Stimulated activated naive CD4-positive, alpha-beta T cell treated with Interleukin-2 at 50 U/mL for 16 hours (primary cell): Measurements from ENCODE around the gene ACACA.
A peak's percentile ranks its signal among the peaks of the same experiment; 100 is the strongest.

ENCODE experiments used
- DNase-seq: peaks from one replicate; lab custom pipeline; 2025; lab: John Stamatoyannopoulos, UW

The ACACA gene

DNA sequence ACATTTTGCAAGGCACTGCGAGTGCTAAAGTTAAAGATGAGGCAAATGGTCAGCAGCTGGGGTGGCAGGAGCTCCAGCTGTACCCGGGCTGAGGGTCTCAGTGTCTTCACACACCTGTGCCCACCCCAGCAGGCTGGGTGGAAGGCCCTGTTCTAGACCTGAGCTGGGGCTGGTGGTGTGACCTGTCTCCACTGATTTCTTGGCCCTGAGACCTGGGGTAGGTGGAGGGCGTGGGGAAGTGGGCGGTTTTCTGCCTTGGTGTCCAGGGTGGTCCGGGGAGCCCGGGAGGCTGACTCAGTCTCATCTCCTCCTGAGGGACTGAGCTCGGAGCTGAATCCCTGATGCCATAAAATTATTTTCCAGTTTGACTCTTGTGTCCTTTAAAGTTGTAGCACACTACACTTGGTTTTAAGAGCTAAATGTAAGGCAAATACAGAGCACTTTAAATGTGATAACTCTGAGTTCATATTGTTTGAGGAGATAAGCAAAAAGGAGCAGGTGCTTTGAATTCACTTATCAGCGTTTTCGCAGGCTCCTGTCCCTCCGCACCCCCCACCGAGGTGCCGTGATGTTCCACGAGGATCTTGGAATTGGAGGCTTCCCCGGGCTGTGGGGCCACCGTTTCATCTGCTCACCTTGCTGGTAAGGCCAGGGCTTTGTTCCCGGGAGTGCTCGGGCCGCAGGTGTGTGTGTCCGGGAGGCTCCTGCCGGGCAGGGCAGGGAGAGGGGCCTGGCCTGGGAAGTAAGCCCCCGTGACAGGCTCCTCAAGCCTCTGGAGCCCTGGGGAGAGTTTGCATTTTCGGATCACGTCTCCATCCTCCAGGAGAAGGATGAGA lies 340.9 kb downstream of the ACACA start:
- DNase-seq = no peak

- no peak for DNase-seq
Measured at GRCh38 chr17:37064956-37065355, 341.7 kb downstream of the ACACA start.

- DNase-seq = no peak
Measured at GRCh38 chr17:37064206-37064605, 342.4 kb downstream of the ACACA start.

DNA sequence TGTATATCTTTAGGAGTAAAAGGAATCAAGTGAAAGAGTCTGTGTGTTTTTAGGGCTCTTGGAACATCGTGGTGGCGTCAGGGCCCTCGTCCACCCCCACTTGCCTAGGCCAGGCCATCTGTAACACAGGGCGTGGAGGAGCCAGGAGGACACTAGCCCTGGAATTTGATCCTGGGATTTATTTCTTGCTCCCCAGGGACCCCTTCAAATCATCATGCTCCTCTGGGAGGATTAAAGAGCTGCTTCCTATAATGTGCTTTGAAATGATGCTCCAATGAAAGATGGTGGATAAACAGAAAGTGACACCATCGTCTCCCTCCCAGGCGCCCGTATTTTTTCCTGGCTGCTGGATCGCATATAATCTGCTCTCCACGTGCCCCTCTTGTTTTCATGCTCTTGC lies 344.6 kb downstream of the ACACA start:
- no peak for DNase-seq

DNA sequence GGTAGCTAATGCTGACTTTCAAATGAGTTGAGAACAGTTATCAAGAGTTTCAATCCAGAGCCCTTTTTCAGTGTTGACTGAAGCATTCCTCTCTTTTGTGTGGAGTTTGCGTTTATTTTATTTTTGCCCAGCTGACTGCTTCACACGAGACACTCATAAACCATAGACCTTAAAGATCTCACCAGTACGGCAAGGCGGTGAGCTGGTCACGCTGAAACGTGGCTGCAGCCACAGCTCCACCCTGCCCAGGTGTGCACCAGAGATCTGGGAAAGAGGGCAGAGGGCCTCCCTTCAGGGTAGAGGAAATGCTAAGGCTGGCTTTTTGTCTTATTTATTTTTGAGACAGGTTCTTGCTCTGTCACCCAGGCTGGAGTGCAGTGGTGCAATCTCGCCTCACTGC lies 345.7 kb downstream of the ACACA start:
- DNase-seq = no peak

- no peak for DNase-seq
Measured at GRCh38 chr17:37060094-37060493, 346.5 kb downstream of the ACACA start.

GRCh38 chr17:37059493-37059892 lies 347.1 kb downstream of the ACACA start:
- no peak for DNase-seq

DNA sequence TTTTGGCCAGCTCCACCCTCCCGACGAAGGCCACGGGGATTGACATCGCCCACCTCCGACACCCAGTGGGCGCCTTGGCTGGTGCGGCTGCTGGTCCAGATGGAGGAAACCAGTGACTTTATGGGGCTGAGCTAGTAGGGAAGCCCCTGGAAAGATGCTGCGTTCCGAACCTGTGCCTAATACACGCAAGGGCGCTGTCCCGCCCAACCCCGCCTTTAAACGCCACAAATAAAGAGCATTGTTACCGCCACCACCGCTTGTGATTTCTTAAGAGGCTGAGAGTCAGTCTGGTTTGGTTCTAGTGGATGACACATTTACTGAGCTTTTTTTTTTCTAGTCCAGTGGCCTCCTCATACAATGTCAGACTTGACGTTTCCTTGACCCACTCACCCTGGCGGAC lies 350.0 kb downstream of the ACACA start:
- DNase-seq = no peak

DNA sequence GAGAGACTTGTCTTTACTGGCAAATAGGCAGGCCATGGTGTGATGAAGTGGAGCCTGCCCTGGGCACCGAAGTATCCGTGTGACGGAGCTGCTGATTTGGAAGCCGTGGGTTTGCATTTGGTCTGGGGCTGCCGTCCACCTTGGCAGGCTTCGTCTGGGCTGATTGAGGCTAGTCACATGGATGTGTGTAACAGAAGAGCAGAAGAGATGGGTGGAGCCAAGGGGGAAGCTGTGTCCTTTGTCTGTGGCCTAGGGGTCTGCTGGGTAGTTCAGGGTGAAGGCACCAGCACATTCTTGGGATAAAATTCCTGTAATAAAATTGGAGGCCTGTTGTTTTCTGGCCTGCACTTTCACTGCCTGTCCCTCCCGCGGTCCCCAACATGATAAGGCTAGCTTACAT lies 351.7 kb downstream of the ACACA start:
- DNase-seq = no peak

DNA sequence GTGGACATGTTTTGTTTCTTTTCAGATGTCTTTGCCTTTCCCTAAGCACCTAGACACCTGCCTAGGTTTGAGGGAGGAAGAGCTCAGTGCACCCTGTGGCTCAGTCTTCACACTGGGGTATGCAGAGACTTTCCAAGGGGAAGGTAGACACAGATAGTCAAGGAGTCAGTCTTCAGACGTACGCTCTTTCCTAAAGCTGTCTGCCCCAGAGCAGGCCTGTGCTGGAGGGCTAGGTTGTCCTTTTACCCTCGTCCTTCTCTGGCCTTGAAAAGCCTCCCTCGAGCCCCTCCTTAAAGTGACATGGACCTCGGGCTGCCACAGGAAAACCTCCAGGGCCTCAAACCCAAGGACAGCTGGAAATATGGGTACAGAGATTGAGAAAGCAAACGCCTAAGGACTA lies 354.2 kb downstream of the ACACA start:
- no peak for DNase-seq

- DNase-seq = no peak
Measured at GRCh38 chr17:37051833-37052232, 354.8 kb downstream of the ACACA start.

DNA sequence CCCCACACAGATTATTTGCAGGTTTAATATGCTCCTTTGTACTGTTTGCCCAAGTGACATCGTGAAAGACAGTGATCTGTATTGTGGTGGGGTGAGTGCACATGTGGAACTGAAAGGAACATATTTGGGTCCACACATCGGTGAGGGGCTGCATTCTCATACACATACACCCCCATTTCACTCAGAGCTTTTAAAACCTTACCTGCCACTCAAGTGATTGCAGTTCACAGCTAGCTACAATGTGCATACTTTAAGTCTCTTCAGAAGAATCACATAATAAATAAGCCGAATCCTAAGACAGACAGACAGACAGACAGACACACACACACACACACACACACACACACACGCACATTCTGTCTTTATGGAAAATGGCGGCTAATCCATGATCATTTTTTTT lies 355.3 kb downstream of the ACACA start:
- DNase-seq = no peak

GRCh38 chr17:37050920-37051319 lies 355.7 kb downstream of the ACACA start:
- no peak for DNase-seq

DNA sequence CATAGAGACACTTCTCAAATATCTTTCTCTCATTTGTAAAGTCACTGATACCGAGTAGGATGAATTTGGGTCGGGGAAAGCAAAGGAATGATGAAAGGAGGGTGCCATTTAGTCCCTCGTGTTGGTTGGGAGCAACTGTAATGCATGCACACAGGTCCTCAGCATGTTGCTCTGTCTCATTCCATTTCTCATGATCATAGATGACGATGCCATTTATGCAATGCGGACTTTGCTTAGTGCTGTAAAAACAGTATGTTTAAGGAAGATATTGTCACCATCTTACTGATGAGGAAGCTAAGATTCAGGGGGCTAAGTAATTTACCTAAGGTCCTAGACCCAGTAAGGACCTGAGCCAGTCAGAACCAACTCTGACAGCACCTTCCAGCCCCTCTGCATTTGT lies 357.8 kb downstream of the ACACA start:
- no peak for DNase-seq

DNA sequence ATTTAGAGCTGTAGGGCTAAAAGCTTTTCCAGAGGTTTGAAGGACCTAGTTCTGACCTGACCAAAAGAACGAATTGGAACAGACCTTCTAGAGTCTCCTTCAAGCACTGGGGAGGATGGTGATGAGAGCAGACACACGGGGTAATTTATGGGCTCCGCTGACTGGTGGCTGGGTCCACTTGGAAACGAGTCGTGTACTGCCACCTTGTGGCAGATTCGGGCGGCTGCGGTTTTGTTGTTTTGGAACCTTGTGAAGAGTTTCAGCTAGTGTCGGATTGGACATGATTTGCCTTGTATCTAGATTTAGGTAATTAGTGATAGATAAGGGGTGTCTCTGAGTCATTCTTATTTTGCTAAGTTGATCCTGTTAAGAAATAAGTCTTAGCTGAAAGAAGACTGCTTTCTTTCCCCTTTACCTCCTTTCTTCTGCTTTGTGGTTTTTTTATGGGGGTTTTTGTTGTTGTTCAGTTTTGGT lies 359.0 kb downstream of the ACACA start:
- DNase-seq = peak; percentile 65

GRCh38 chr17:37045351-37045922 lies 361.2 kb downstream of the ACACA start:
- no peak for DNase-seq

- no peak for DNase-seq
Measured at GRCh38 chr17:37043201-37043600, 363.4 kb downstream of the ACACA start.

DNA sequence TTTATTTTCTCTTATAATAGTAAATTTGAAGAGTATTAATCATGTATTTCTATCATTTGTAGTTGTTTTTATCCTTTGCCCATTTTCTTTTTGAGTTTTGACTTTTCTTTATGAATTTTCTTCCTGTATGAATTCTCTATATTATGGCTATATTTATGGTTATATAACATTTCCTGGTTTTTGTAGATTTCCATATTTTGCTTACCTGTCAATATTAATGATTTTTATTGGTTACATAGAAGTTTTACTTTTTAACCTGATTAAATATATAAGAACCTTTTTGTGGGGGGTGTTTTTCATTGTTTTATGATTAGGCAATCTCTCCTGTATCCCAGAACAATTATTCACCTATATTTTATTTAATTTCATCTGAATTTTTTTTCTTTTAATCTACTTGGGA lies 364.7 kb downstream of the ACACA start:
- DNase-seq = no peak

GRCh38 chr17:37039269-37039668 lies 367.4 kb downstream of the ACACA start:
- DNase-seq = no peak

DNA sequence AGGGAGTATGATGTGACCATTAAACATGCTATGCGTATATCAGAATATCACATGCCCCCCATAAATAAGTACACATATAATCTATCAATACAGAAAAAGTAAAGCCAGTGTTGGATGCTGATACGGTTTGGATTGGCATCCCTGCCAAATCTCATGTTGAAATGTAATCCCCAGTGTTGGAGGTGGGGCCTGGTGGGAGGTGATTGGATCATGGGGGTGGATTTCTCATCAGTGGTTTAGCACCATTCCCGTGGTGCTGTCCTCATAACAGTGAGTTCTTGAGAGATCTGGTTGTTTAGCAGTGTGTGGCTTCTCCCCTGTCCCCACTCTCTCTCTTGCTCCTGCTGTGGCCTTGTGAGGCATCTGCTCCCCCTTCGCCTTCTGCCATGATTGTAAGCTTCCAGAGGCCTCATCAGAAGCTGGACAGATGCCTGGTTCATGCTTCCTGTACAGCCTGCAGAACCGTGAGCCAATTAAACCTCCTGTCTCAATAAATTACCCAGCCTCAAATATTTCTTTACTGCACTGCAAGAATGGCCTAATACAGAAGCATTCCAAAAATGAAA lies 369.0 kb downstream of the ACACA start:
- no peak for DNase-seq
